Neural cell (in vitro differentiated cells): Measurements from ENCODE around the gene GLYATL1. TPM values are rescaled to one million over a fixed set of nuclear protein-coding genes. Genes with fewer than 3 reads are reported as not detected.

ENCODE experiments used
- H2AFZ ChIP-seq: fragments of 200-600, 300-800 bp; sonication (generic), shearing (Covaris generic); 2 replicates; pipeline ENCODE4 v1.6.0; 2014; ENCODE audit warnings: low read depth, mild to moderate bottlenecking, antibody characterized with exemption, low read length, moderate library complexity
- H3F3A ChIP-seq: fragments of 200-600 bp; shearing (Covaris generic); 2 replicates; pipeline ENCODE4 v1.6.1; 2016; ENCODE audit warnings: mild to moderate bottlenecking, moderate library complexity, mixed read lengths, antibody characterized with exemption, low read length; ENCODE audit not compliant: insufficient read depth, poor library complexity, severe bottlenecking
- H3K27ac ChIP-seq: fragments of 200-600, 300-800 bp; sonication (generic), shearing (Covaris generic); 2 replicates; pipeline ENCODE4 v1.5.1; 2014; ENCODE audit warnings: mild to moderate bottlenecking, low read length, moderate library complexity
- H3K27me3 ChIP-seq: fragments of 300-800, 200-600 bp; sonication (generic), shearing (Covaris generic); 2 replicates; pipeline ENCODE4 v1.6.0; 2014; ENCODE audit warnings: mild to moderate bottlenecking, low read depth, low read length, moderate library complexity; ENCODE audit not compliant: insufficient read depth
- H3K36me3 ChIP-seq: fragments of 300-800, 200-600 bp; sonication (generic), shearing (Covaris generic); 2 replicates; pipeline ENCODE4 v1.5.1; 2014; ENCODE audit warnings: mild to moderate bottlenecking, antibody characterized with exemption, low read length, moderate library complexity; ENCODE audit not compliant: insufficient read depth
- H3K4me2 ChIP-seq: fragments of 300-800, 200-600 bp; sonication (generic), shearing (Covaris generic); 2 replicates; pipeline ENCODE4 v1.6.0; 2014; ENCODE audit warnings: mild to moderate bottlenecking, low read length
- H3K4me3 ChIP-seq: fragments of 300-800, 200-600 bp; sonication (generic), shearing (Covaris generic); 2 replicates; pipeline ENCODE4 v1.5.1; 2014; ENCODE audit warnings: mild to moderate bottlenecking, low read length, moderate library complexity
- H3K79me2 ChIP-seq: fragments of 200-600 bp; shearing (Covaris generic); replicated peaks from 2 replicates; pipeline ENCODE4 v1.6.0; 2014; ENCODE audit warnings: mild to moderate bottlenecking, low read length, moderate library complexity; ENCODE audit not compliant: insufficient read depth
- H3K9ac ChIP-seq: fragments of 300-800, 200-600 bp; sonication (generic), shearing (Covaris generic); 2 replicates; pipeline ENCODE4 v1.6.1; 2016; ENCODE audit warnings: mild to moderate bottlenecking, low read length, mixed read lengths
- H3K9me2 ChIP-seq: fragments of 200-600 bp; shearing (Covaris generic); 2 replicates; pipeline ENCODE4 v1.6.1; 2016; ENCODE audit warnings: mild to moderate bottlenecking, low read length, mixed read lengths; ENCODE audit not compliant: insufficient read depth
- H3K9me3 ChIP-seq: fragments of 200-600, 300-800 bp; sonication (generic), shearing (Covaris generic); 2 replicates; pipeline ENCODE4 v1.6.1; 2016; ENCODE audit warnings: mild to moderate bottlenecking, mixed run types, low read length, moderate library complexity, mixed read lengths
- H4K20me1 ChIP-seq: fragments of 200-600 bp; shearing (Covaris generic); 2 replicates; pipeline ENCODE4 v1.6.1; 2016; ENCODE audit warnings: mild to moderate bottlenecking, mixed run types; ENCODE audit not compliant: insufficient read depth
- EP300 ChIP-seq: fragments of 450-650 bp; conservative IDR thresholded peaks from 2 replicates; pipeline ENCODE4 v1.6.1; 2014; ENCODE audit warnings: antibody characterized with exemption, mild to moderate bottlenecking, moderate library complexity; ENCODE audit not compliant: poor library complexity, severe bottlenecking
- EZH2 ChIP-seq: fragments of 200-600, 300-800 bp; shearing (Covaris generic), sonication (generic); IDR thresholded peaks from 2 replicates; pipeline ENCODE4 v1.6.1; 2014; ENCODE audit warnings: antibody characterized with exemption, low read length, borderline replicate concordance, mild to moderate bottlenecking; ENCODE audit not compliant: insufficient read depth, poor library complexity, severe bottlenecking
- MXI1 ChIP-seq: fragments of 450-650 bp; conservative IDR thresholded peaks from 2 replicates; pipeline ENCODE4 v1.6.1; 2014; ENCODE audit warnings: antibody characterized with exemption, mild to moderate bottlenecking; ENCODE audit not compliant: poor library complexity, severe bottlenecking
- POLR2AphosphoS5 ChIP-seq: IDR thresholded peaks from 2 replicates; pipeline ENCODE4 v1.6.1; 2012
- RAD21 ChIP-seq: fragments of 450-650 bp; conservative IDR thresholded peaks from 2 replicates; pipeline ENCODE4 v1.6.1; 2014; ENCODE audit warnings: antibody characterized with exemption, mild to moderate bottlenecking, moderate library complexity
- SMC3 ChIP-seq: fragments of 450-650 bp; conservative IDR thresholded peaks from 2 replicates; pipeline ENCODE4 v1.6.1; 2014; ENCODE audit warnings: antibody characterized with exemption, mild to moderate bottlenecking, moderate library complexity; ENCODE audit not compliant: poor library complexity
- TAF1 ChIP-seq: IDR thresholded peaks from 2 replicates; pipeline ENCODE4 v1.6.1; 2012; ENCODE audit warnings: low read depth
- polyA plus RNA-seq: library from polyadenylated mRNA; depleted of rRNA; stranded (reverse); fragments of >200 nt; gene quantifications from 2 replicates; pipeline ENCODE4 v1.2.3, GENCODE V29; 2014
- TF ChIP-seq, protein P1 (sequence below): fragments of 450-650 bp; IDR thresholded peaks from 2 replicates; pipeline ENCODE4 v1.5.1; 2014; ENCODE audit warnings: antibody characterized with exemption, mild to moderate bottlenecking, moderate library complexity; ENCODE audit not compliant: poor library complexity, severe bottlenecking
- TF ChIP-seq, protein P2 (sequence below): IDR thresholded peaks from 2 replicates; pipeline ENCODE4 v1.6.1; 2012; ENCODE audit warnings: borderline replicate concordance

Gene GLYATL1
- polyA plus RNA-seq, 1 donor from 2014 or later: 0.84 TPM

DNA sequence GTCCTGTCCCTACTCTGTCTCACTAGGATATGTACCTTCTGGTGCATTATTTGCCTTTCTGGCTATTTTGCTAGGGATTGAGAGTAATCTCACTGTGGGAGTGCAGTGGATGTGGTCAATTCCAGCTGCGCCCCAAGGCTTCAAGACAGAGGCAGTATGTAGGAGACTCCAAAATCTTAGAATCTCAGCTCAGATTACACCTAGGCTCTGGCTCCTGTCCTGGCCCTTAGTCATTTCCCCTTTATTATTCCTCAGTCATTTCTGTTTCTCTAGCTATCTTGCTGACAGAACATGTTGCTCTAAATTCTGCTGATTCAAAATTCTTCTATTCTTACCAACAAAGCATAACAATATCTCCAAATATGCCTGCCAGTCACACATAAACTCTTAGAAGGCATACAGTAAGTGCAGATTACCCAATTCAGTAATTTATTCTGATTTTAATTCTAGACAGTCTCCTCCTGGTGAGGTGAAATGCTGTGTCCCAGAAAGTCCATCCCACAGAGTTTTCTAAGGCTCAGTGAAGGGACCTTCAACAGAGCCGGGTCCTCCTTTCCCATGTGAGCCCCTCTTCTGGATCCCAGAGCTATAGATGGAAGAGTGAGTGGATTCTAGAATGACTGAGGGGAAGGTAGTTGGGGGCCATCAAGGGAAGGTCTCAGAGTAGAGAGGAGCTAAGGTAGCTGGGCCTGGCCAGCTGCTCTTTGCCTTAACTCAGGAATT is 24.3 kb upstream of the GLYATL1 start:
- no peaks in the 10 kb centered on the region for H3K9me2 ChIP-seq
- no peak overlapping the region for H3K9ac ChIP-seq
- TF ChIP-seq TAF1: no peak
- TF ChIP-seq, protein P1, sequence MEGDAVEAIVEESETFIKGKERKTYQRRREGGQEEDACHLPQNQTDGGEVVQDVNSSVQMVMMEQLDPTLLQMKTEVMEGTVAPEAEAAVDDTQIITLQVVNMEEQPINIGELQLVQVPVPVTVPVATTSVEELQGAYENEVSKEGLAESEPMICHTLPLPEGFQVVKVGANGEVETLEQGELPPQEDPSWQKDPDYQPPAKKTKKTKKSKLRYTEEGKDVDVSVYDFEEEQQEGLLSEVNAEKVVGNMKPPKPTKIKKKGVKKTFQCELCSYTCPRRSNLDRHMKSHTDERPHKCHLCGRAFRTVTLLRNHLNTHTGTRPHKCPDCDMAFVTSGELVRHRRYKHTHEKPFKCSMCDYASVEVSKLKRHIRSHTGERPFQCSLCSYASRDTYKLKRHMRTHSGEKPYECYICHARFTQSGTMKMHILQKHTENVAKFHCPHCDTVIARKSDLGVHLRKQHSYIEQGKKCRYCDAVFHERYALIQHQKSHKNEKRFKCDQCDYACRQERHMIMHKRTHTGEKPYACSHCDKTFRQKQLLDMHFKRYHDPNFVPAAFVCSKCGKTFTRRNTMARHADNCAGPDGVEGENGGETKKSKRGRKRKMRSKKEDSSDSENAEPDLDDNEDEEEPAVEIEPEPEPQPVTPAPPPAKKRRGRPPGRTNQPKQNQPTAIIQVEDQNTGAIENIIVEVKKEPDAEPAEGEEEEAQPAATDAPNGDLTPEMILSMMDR: no peak
- TF ChIP-seq RAD21: no peak
- no peak for TF ChIP-seq POLR2AphosphoS5
- no peak for TF ChIP-seq EZH2
- no peak for TF ChIP-seq EP300
- no peak for TF ChIP-seq MXI1
- no peak for TF ChIP-seq SMC3
- TF ChIP-seq, protein P2, sequence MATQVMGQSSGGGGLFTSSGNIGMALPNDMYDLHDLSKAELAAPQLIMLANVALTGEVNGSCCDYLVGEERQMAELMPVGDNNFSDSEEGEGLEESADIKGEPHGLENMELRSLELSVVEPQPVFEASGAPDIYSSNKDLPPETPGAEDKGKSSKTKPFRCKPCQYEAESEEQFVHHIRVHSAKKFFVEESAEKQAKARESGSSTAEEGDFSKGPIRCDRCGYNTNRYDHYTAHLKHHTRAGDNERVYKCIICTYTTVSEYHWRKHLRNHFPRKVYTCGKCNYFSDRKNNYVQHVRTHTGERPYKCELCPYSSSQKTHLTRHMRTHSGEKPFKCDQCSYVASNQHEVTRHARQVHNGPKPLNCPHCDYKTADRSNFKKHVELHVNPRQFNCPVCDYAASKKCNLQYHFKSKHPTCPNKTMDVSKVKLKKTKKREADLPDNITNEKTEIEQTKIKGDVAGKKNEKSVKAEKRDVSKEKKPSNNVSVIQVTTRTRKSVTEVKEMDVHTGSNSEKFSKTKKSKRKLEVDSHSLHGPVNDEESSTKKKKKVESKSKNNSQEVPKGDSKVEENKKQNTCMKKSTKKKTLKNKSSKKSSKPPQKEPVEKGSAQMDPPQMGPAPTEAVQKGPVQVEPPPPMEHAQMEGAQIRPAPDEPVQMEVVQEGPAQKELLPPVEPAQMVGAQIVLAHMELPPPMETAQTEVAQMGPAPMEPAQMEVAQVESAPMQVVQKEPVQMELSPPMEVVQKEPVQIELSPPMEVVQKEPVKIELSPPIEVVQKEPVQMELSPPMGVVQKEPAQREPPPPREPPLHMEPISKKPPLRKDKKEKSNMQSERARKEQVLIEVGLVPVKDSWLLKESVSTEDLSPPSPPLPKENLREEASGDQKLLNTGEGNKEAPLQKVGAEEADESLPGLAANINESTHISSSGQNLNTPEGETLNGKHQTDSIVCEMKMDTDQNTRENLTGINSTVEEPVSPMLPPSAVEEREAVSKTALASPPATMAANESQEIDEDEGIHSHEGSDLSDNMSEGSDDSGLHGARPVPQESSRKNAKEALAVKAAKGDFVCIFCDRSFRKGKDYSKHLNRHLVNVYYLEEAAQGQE: no peak
- no peaks in the 10 kb centered on the region for H3F3A ChIP-seq
- peaks cover 5% of the 10 kb centered on the region for H3K9me3 ChIP-seq
- H3K36me3 ChIP-seq: no peaks in the 10 kb centered on the region
- H3K4me3 ChIP-seq: no peak overlapping the region
- no peaks in the 10 kb centered on the region for H3K27me3 ChIP-seq
- H3K27ac ChIP-seq: no peak overlapping the region
- no peaks in the 10 kb centered on the region for H4K20me1 ChIP-seq
- no peak overlapping the region for H3K4me2 ChIP-seq
- no peak overlapping the region for H2AFZ ChIP-seq
- H3K79me2 ChIP-seq: no peaks in the 10 kb centered on the region

DNA sequence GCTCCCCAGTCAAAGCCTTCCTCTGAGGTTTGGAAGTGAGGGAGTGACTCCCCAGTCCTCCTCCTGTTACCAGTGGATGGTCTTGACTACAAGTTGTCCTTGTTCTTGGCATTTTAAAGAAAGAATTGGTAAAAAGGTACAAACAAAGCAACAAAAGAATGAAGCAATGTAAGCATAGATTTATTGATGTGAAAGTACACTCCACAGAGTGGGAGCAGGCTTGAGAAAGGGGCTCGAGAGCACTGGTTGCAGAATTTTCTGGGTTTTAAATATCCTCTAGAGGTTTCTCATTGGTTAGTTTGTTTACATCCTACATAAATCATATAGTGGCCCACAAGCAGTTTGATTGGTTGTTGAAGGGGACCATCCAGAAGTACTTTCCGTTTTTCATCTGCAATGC is 22.7 kb upstream of the GLYATL1 start:
- no peak for TF ChIP-seq MXI1
- TF ChIP-seq, protein P1: no peak
- TF ChIP-seq TAF1: no peak
- no peak for TF ChIP-seq SMC3
- TF ChIP-seq, protein P2: no peak
- TF ChIP-seq EP300: no peak
- TF ChIP-seq EZH2: no peak
- TF ChIP-seq RAD21: no peak
- TF ChIP-seq POLR2AphosphoS5: no peak
- no peaks in the 10 kb centered on the region for H3K27me3 ChIP-seq
- H3F3A ChIP-seq: no peaks in the 10 kb centered on the region
- H4K20me1 ChIP-seq: no peaks in the 10 kb centered on the region
- H3K4me2 ChIP-seq: no peak overlapping the region
- no peaks in the 10 kb centered on the region for H3K9me2 ChIP-seq
- no peak overlapping the region for H3K27ac ChIP-seq
- H3K9me3 ChIP-seq: peaks cover 5% of the 10 kb centered on the region
- H3K79me2 ChIP-seq: no peaks in the 10 kb centered on the region
- H2AFZ ChIP-seq: no peak overlapping the region
- no peak overlapping the region for H3K4me3 ChIP-seq
- no peak overlapping the region for H3K9ac ChIP-seq
- H3K36me3 ChIP-seq: no peaks in the 10 kb centered on the region
